Measurements from ENCODE around the gene RUSF1. TPM values are rescaled to one million over a fixed set of nuclear protein-coding genes. Genes with fewer than 3 reads are reported as not detected.

Gene RUSF1
- total and polyA plus RNA-seq, 10 of the 15 experiments (the other 5 are each of a cell fraction or from before 2014, with no cell fraction given): 0.20 to 46.3 (median 29.7) TPM

GRCh38 chr16:31505483-31505882 is 2.7 kb downstream of the RUSF1 start (continued):
- TF ChIP-seq ZBTB33 (IDR thresholded peaks at IDR 0.05) (no peak), STAT3 (IDR thresholded peaks at IDR 0.05; ENCODE audit: low read depth, low read length) (no peak), BCL3 (IDR thresholded peaks at IDR 0.05; ENCODE audit: borderline replicate concordance, insufficient read depth, low read depth, low read length, poor library complexity, severe bottlenecking) (no peak), MTA3 (IDR thresholded peaks at IDR 0.05; ENCODE audit: borderline replicate concordance, low read length) (peak; percentile 29; the same call in 1 of the 2 replicates), JUND (IDR thresholded peaks at IDR 0.05; ENCODE audit: low read depth, low read length) (no peak), IRF4 (IDR thresholded peaks at IDR 0.05; ENCODE audit: low read depth, low read length) (peak; percentile 56; the same call in 1 of the 2 replicates), WRNIP1 (IDR thresholded peaks at IDR 0.05; ENCODE audit: borderline replicate concordance, low read depth, low read length) (no peak), HSF1 (IDR thresholded peaks at IDR 0.05; ENCODE audit: low read depth, low read length) (no peak), MEF2B (IDR thresholded peaks at IDR 0.05; ENCODE audit: partially characterized antibody, poor library complexity, severe bottlenecking) (no peak), CREB1 (IDR thresholded peaks at IDR 0.05; ENCODE audit: low read depth) (0 out of 2 replicates have a peak, but pooled peaks have one; percentile 7), ZNF207 (IDR thresholded peaks at IDR 0.05; ENCODE audit: borderline replicate concordance) (no peak), SMAD5 (IDR thresholded peaks at IDR 0.05; ENCODE audit: low read depth) (no peak)
- TF ChIP-seq, protein P1, sequence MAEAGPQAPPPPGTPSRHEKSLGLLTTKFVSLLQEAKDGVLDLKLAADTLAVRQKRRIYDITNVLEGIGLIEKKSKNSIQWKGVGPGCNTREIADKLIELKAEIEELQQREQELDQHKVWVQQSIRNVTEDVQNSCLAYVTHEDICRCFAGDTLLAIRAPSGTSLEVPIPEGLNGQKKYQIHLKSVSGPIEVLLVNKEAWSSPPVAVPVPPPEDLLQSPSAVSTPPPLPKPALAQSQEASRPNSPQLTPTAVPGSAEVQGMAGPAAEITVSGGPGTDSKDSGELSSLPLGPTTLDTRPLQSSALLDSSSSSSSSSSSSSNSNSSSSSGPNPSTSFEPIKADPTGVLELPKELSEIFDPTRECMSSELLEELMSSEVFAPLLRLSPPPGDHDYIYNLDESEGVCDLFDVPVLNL (IDR thresholded peaks at IDR 0.05; ENCODE audit: low read depth, low read length): no peak
- TF ChIP-seq, protein P2, sequence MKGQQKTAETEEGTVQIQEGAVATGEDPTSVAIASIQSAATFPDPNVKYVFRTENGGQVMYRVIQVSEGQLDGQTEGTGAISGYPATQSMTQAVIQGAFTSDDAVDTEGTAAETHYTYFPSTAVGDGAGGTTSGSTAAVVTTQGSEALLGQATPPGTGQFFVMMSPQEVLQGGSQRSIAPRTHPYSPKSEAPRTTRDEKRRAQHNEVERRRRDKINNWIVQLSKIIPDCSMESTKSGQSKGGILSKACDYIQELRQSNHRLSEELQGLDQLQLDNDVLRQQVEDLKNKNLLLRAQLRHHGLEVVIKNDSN (IDR thresholded peaks at IDR 0.05; ENCODE audit: borderline replicate concordance, extremely low read length, insufficient read depth, low read depth, low read length): no peak
- TF ChIP-seq, protein P3, sequence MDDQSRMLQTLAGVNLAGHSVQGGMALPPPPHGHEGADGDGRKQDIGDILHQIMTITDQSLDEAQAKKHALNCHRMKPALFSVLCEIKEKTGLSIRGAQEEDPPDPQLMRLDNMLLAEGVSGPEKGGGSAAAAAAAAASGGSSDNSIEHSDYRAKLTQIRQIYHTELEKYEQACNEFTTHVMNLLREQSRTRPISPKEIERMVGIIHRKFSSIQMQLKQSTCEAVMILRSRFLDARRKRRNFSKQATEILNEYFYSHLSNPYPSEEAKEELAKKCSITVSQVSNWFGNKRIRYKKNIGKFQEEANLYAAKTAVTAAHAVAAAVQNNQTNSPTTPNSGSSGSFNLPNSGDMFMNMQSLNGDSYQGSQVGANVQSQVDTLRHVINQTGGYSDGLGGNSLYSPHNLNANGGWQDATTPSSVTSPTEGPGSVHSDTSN (IDR thresholded peaks at IDR 0.05; ENCODE audit: insufficient replicate concordance, low read depth, low read length): no peak
- TF ChIP-seq, protein P4, sequence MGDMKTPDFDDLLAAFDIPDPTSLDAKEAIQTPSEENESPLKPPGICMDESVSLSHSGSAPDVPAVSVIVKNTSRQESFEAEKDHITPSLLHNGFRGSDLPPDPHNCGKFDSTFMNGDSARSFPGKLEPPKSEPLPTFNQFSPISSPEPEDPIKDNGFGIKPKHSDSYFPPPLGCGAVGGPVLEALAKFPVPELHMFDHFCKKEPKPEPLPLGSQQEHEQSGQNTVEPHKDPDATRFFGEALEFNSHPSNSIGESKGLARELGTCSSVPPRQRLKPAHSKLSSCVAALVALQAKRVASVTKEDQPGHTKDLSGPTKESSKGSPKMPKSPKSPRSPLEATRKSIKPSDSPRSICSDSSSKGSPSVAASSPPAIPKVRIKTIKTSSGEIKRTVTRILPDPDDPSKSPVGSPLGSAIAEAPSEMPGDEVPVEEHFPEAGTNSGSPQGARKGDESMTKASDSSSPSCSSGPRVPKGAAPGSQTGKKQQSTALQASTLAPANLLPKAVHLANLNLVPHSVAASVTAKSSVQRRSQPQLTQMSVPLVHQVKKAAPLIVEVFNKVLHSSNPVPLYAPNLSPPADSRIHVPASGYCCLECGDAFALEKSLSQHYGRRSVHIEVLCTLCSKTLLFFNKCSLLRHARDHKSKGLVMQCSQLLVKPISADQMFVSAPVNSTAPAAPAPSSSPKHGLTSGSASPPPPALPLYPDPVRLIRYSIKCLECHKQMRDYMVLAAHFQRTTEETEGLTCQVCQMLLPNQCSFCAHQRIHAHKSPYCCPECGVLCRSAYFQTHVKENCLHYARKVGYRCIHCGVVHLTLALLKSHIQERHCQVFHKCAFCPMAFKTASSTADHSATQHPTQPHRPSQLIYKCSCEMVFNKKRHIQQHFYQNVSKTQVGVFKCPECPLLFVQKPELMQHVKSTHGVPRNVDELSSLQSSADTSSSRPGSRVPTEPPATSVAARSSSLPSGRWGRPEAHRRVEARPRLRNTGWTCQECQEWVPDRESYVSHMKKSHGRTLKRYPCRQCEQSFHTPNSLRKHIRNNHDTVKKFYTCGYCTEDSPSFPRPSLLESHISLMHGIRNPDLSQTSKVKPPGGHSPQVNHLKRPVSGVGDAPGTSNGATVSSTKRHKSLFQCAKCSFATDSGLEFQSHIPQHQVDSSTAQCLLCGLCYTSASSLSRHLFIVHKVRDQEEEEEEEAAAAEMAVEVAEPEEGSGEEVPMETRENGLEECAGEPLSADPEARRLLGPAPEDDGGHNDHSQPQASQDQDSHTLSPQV (IDR thresholded peaks at IDR 0.05): no peak

Measured in GM12878 (cell line).